HL-60 (cell line): ENCODE results near the gene AMPD3.

Experiments used
- DNase-seq, 2 experiments: peaks; one replicate each; pipeline ENCODE4 v3.0.0-alpha.2; 2010 to 2020; ENCODE audit warnings: low read depth in 1 of 2, low spot score in 1 of 2
- H3K27ac ChIP-seq: fragments of 250-450 bp; sonication (Bioruptor Pico); replicated peaks from 2 replicates; pipeline ENCODE4 v1.5.1; 2020; ENCODE audit warnings: mild to moderate bottlenecking, moderate library complexity
- H3K27me3 ChIP-seq: fragments of 250-450 bp; sonication (Bioruptor Pico); 2 replicates; pipeline ENCODE4 v1.5.1; 2021; ENCODE audit warnings: mild to moderate bottlenecking, moderate library complexity; ENCODE audit not compliant: insufficient read depth, poor library complexity, severe bottlenecking
- H3K4me3 ChIP-seq: replicated peaks from 2 replicates; pipeline ENCODE4 v1.5.1; 2011; ENCODE audit warnings: mild to moderate bottlenecking, control low read depth, low read length; ENCODE audit not compliant: insufficient read depth
- CTCF ChIP-seq: IDR thresholded peaks from one replicate; pipeline ENCODE4 v1.5.1; 2011; ENCODE audit warnings: low read length, control low read depth, inconsistent platforms; ENCODE audit not compliant: insufficient read depth
- GABPA ChIP-seq: IDR thresholded peaks from 2 replicates; pipeline ENCODE4 v1.6.1; 2012; ENCODE audit warnings: low read depth
- POLR2AphosphoS5 ChIP-seq: IDR thresholded peaks from 2 replicates; pipeline ENCODE4 v1.6.1; 2012; ENCODE audit warnings: low read depth
- REST ChIP-seq: IDR thresholded peaks from 2 replicates; pipeline ENCODE4 v1.6.1; 2012; ENCODE audit warnings: low read depth; ENCODE audit not compliant: insufficient replicate concordance
- SPI1 ChIP-seq: IDR thresholded peaks from 2 replicates; pipeline ENCODE4 v1.6.1; 2012; ENCODE audit warnings: low read depth, mild to moderate bottlenecking, borderline replicate concordance

The AMPD3 gene

GRCh38 chr11:10506008-10506370 is 50.9 kb downstream of the AMPD3 start:
- TF ChIP-seq GABPA (no peak), REST (no peak), POLR2AphosphoS5 (no peak), CTCF (no peak), SPI1 (no peak)
- H3K27me3 ChIP-seq, result no peaks in the 10 kb centered on the region
- DNase-seq, result no peak
- no peak overlapping the region for H3K27ac ChIP-seq
- H3K4me3 ChIP-seq, result no peak overlapping the region

GRCh38 chr11:10511181-10511621 is 56.1 kb downstream of the AMPD3 start:
- no peaks in the 10 kb centered on the region for H3K27me3 ChIP-seq
- no peak overlapping the region for H3K4me3 ChIP-seq
- H3K27ac ChIP-seq, result no peak overlapping the region
- TF ChIP-seq SPI1 (no peak), POLR2AphosphoS5 (no peak), REST (no peak), GABPA (no peak), CTCF (no peak)
- DNase-seq, result no peak

GRCh38 chr11:10514202-10514601 is 59.1 kb downstream of the AMPD3 start:
- no peak overlapping the region for H3K27ac ChIP-seq
- no peak for DNase-seq
- no peaks in the 10 kb centered on the region for H3K27me3 ChIP-seq
- H3K4me3 ChIP-seq, result no peak overlapping the region
- TF ChIP-seq POLR2AphosphoS5 (no peak), SPI1 (no peak), CTCF (no peak), REST (no peak), GABPA (no peak)
